ENCODE results near the gene TRPV4.

The TRPV4 gene

DNA sequence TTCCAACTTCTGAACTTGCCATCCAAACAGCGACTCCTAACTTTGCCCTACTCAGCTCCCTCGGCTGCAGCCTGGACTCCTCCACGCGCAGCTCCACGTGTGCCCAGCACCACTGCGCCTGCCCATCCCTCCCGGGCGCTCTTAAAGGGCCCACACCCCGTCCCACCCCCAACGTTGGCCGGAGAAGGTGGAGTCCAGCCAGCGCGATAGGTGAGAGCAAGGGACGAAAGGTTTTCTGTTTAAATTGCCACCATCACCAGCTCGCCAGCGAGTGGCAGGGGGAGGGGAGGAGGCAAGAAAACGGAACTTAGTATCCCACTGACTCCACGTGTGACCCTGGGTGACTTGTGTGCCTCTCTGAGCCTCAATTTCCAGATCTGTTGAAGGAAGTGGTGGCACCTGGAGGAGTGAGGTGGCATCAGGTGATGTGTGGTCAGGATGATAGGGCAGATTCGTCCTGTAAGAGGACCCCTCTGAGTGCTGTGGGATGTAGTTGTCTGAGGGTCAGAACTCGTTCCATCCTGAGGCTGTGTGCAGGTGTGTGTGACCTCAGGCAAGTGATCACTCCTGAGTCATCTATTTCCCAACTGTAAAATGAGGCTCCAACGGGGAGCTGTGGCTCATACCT lies 59.7 kb downstream of the TRPV4 start:
- Mint-ChIP-seq H3K36me3 (ENCODE audit: low read depth) (no peaks in the 10 kb centered on the region), H3K27ac (no peak overlapping the region), H3K4me1 (peaks cover 13% of the 10 kb centered on the region), H3K27me3 (peaks cover 4% of the 10 kb centered on the region), H3K9me3 (no peaks in the 10 kb centered on the region), H3K4me3 (peak overlapping the region; percentile 53)
- ATAC-seq (no peak), DNase-seq (no peak)

- H3K27me3 Mint-ChIP-seq: peaks cover 4% of the 10 kb centered on the region
- DNase-seq: no peak
- no peak for ATAC-seq
- peak overlapping the region; percentile 53 for H3K4me3 Mint-ChIP-seq
- H3K36me3 Mint-ChIP-seq (ENCODE audit: low read depth): no peaks in the 10 kb centered on the region
- no peaks in the 10 kb centered on the region for H3K9me3 Mint-ChIP-seq
- H3K4me1 Mint-ChIP-seq: peaks cover 13% of the 10 kb centered on the region
- H3K27ac Mint-ChIP-seq: no peak overlapping the region
Observed at GRCh38 chr12:109772622-109773321, 60.4 kb downstream of the TRPV4 start.

DNA sequence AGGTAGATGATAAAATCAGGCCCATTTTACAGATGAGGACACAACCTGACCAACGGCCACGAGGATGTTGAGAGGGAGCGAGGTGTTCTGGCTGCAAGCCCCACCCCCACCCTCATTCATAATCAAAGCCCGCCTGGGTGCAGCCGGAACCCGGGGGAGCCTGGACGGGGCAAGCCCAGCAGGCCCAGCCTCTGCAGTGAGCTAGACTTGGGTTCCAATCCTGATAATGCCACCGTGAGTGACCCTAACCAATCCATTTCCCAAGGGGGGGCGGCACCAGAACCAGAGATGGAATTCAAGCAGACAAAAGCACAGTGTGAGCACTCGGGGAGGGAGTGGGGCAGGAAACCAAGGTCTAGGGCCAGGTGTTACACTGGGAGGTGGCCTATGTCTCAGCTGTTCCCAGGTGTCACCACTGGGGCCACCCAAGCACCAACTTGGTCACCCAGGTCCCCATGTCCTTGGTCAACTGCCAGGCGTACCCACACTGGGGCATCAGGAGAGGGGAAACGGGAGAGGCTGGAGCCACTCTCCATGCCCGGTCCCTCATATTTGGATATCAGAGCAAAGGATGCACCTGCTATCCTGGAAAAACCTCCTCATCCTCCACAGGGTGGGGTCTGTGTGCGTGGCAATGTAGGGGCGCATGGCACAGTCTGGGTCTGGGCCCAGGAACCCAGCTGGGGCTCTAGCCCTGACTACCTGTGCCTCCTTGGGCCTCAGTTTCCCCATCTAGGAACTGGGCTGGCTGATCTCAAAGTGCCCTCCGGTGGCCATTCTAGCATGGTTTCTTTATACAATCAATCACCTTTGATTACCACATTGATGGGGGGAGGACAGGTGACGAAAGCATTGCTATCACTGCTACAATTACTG lies 61.2 kb downstream of the TRPV4 start:
- Mint-ChIP-seq H3K27me3 (peaks cover 4% of the 10 kb centered on the region), H3K27ac (no peak overlapping the region), H3K9me3 (no peaks in the 10 kb centered on the region), H3K4me3 (no peak overlapping the region), H3K36me3 (ENCODE audit: low read depth) (no peaks in the 10 kb centered on the region), H3K4me1 (peaks cover 8% of the 10 kb centered on the region)
- no peak for ATAC-seq
- no peak for DNase-seq

DNA sequence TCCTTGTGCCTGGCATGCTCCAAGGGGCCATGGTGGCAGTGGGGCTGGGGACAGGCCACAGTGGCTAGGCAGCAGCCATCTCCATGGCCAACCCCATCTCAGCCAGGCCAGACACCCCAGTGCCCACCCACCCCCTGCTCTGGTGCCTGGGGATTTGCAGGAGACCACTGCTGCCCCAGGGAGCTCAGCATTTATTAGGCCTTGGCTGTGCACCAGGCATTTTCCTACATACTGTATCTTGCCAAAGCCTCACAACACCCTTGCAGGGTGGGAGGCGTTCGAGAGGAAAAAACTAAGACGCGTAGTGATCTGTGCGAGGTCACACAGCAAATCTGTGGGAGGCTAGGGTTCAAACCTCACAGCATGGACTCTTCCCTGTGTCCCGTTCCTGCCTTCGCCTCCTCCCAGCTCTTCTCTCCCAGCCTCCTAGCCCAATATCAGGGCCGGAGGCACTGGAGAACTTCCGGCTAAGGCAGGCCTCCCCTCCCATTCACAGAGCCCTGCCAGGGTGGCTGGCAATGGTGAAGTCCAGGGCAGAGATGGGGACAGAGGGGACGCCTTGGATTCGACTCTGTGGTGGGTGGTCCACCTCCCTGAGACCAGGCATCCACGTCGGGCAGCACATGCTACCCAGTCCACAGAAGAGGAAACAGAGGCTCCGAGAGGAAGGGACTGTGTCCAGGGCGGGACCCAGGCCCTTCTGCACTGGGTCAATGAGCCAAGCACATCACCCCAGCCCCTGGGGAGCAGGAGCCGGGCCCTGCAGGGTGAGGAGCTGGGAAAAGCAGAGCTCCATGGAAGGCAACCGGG lies 62.1 kb downstream of the TRPV4 start:
- Mint-ChIP-seq H3K9me3 (no peaks in the 10 kb centered on the region), H3K27me3 (peaks cover 4% of the 10 kb centered on the region), H3K4me1 (peaks cover 8% of the 10 kb centered on the region), H3K27ac (no peak overlapping the region), H3K4me3 (no peak overlapping the region), H3K36me3 (ENCODE audit: low read depth) (no peaks in the 10 kb centered on the region)
- no peak for ATAC-seq
- DNase-seq: no peak

GRCh38 chr12:109770104-109770860 lies 62.9 kb downstream of the TRPV4 start:
- H3K9me3 Mint-ChIP-seq: no peaks in the 10 kb centered on the region
- no peak overlapping the region for H3K4me3 Mint-ChIP-seq
- peaks cover 8% of the 10 kb centered on the region for H3K4me1 Mint-ChIP-seq
- DNase-seq (no peak), ATAC-seq (no peak)
- H3K27me3 Mint-ChIP-seq: peaks cover 4% of the 10 kb centered on the region
- no peak overlapping the region for H3K27ac Mint-ChIP-seq
- H3K36me3 Mint-ChIP-seq (ENCODE audit: low read depth): no peaks in the 10 kb centered on the region

GRCh38 chr12:109768901-109769670 lies 64.1 kb downstream of the TRPV4 start:
- peaks cover 4% of the 10 kb centered on the region for H3K27me3 Mint-ChIP-seq
- H3K36me3 Mint-ChIP-seq (ENCODE audit: low read depth): no peaks in the 10 kb centered on the region
- H3K9me3 Mint-ChIP-seq: no peaks in the 10 kb centered on the region
- peaks cover 8% of the 10 kb centered on the region for H3K4me1 Mint-ChIP-seq
- no peak overlapping the region for H3K4me3 Mint-ChIP-seq
- DNase-seq (no peak), ATAC-seq (no peak)
- no peak overlapping the region for H3K27ac Mint-ChIP-seq

DNA sequence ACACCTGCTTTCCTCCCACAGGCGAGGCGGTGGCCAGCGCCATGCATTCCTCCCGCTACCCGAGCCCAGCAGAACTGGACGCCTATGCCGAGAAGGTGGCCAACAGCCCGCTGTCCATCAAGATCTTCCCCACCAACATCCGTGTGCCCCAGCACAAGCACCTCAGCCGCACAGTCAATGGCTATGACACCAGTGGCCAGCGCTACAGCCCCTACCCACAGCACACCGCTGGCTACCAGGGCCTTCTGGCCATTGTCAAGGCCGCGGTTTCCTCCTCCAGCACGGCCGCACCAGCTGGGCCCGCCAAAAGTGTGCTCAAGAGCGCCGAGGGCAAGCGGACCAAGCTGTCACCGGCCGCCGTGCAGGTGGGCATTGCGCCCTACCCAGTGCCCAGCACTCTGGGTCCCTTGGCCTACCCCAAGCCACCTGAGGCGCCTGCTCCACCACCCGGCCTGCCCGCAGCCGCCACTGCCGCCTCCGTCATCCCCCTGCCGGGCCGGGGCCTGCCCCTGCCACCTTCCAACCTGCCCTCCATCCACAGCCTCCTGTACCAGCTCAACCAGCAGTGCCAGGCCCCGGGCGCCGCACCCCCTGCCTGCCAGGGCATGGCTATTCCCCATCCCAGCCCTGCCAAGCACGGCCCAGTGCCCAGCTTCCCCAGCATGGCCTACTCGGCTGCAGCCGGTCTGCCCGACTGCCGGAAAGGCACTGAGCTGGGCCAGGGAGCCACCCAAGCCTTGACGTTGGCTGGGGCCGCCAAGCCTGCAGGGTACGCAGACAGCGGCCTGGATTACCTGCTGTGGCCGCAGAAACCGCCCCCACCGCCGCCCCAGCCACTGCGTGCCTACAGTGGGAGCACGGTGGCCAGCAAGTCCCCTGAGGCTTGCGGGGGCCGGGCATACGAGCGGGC lies 65.0 kb downstream of the TRPV4 start:
- H3K4me1 Mint-ChIP-seq: peaks cover 7% of the 10 kb centered on the region
- no peak for ATAC-seq

GRCh38 chr12:109767456-109767855 lies 65.7 kb downstream of the TRPV4 start:
- H3K27me3 Mint-ChIP-seq: no peaks in the 10 kb centered on the region
- no peaks in the 10 kb centered on the region for H3K9me3 Mint-ChIP-seq
- DNase-seq (no peak), ATAC-seq (no peak)
- H3K4me3 Mint-ChIP-seq: no peak overlapping the region
- H3K36me3 Mint-ChIP-seq (ENCODE audit: low read depth): no peaks in the 10 kb centered on the region
- no peak overlapping the region for H3K27ac Mint-ChIP-seq
- peaks cover 5% of the 10 kb centered on the region for H3K4me1 Mint-ChIP-seq

More for the DNA sequence above, 65.0 kb downstream of the TRPV4 start:
- DNase-seq: no peak
- Mint-ChIP-seq H3K4me3 (no peak overlapping the region), H3K36me3 (ENCODE audit: low read depth) (no peaks in the 10 kb centered on the region), H3K27ac (no peak overlapping the region), H3K27me3 (no peaks in the 10 kb centered on the region), H3K9me3 (no peaks in the 10 kb centered on the region)

DNA sequence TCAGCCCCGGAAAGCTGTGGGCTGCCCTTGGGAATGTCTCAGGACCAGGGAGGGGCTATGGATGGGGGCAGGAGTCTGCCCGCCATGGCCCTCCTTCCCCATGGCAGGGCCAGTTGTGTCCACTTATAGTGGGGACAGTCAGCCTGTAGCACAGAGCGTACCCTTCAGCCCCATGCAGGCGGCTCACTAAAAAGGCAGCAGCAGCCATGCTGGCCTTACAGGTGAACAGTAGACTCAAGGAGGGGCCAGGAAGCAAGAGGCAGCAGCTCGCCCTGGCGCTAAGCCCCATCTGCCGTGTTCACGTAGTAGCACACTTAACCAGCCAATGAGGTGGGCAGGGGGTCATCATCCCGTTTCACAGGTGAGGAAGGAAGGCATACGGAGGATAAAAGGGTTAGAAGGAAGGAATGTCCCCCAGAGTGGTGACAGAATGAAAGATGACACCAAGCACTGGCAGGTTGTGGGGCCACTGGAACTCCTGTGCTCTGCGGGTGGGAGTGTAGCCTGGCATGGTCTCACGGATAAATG lies 66.9 kb downstream of the TRPV4 start:
- no peaks in the 10 kb centered on the region for H3K9me3 Mint-ChIP-seq
- H3K27ac Mint-ChIP-seq: no peak overlapping the region
- DNase-seq (no peak), ATAC-seq (no peak)
- H3K4me3 Mint-ChIP-seq: no peak overlapping the region
- peaks cover 5% of the 10 kb centered on the region for H3K4me1 Mint-ChIP-seq
- no peaks in the 10 kb centered on the region for H3K27me3 Mint-ChIP-seq
- H3K36me3 Mint-ChIP-seq (ENCODE audit: low read depth): no peaks in the 10 kb centered on the region

GRCh38 chr12:109765446-109765810 lies 67.8 kb downstream of the TRPV4 start:
- Mint-ChIP-seq H3K9me3 (no peaks in the 10 kb centered on the region), H3K36me3 (ENCODE audit: low read depth) (no peaks in the 10 kb centered on the region), H3K4me1 (peaks cover 7% of the 10 kb centered on the region), H3K27ac (no peak overlapping the region), H3K27me3 (no peaks in the 10 kb centered on the region), H3K4me3 (no peak overlapping the region)
- DNase-seq (no peak), ATAC-seq (no peak)

- H3K27ac Mint-ChIP-seq: no peak overlapping the region
- no peaks in the 10 kb centered on the region for H3K27me3 Mint-ChIP-seq
- DNase-seq: no peak
- no peak for ATAC-seq
- no peaks in the 10 kb centered on the region for H3K9me3 Mint-ChIP-seq
- H3K36me3 Mint-ChIP-seq (ENCODE audit: low read depth): no peaks in the 10 kb centered on the region
- H3K4me1 Mint-ChIP-seq: peaks cover 7% of the 10 kb centered on the region
- H3K4me3 Mint-ChIP-seq: no peak overlapping the region
Observed at GRCh38 chr12:109764776-109765445, 68.3 kb downstream of the TRPV4 start.

DNA sequence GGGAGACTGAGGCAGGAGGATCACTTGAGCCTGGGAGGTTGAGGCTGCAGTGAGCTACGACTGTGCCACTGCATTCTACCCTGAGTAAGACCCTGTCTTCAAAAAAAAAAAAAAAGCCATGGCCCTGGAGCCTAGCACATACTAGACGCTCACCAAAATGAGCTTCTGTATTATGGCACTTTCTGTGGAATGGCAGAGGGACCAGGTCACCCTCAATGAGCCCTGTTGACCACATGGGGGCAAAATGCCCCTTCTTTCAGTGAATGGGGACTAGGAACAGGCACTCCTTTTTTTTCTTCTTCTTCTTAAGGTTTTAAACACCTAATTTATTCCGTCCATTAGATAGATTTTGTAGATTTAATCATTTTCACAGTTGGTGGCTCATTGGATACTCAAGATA lies 69.1 kb downstream of the TRPV4 start:
- Mint-ChIP-seq H3K4me3 (no peak overlapping the region), H3K9me3 (no peaks in the 10 kb centered on the region)

More for the DNA sequence above, 69.1 kb downstream of the TRPV4 start:
- DNase-seq (no peak), ATAC-seq (no peak)
- Mint-ChIP-seq H3K27me3 (no peaks in the 10 kb centered on the region), H3K36me3 (ENCODE audit: low read depth) (no peaks in the 10 kb centered on the region), H3K27ac (no peak overlapping the region), H3K4me1 (peaks cover 7% of the 10 kb centered on the region)
